B cell (primary cell): ENCODE data around the gene HIRIP3. TPM values are rescaled to one million over a fixed set of nuclear protein-coding genes. Genes with fewer than 3 reads are reported as not detected.
"Not testable (repeated sequence)": the region's sequence is repeated elsewhere in the genome, so short reads cannot be mapped to it uniquely, and the experiment has no call there.

ENCODE experiments used
- ATAC-seq: fragments of 200-7000 bp; cut with Tn5 transposase; one replicate; pipeline ENCODE4 v1.10.0; 2021; ENCODE audit warnings: low read depth, mild to moderate bottlenecking, moderate number of reproducible peaks, moderate library complexity
- CTCF ChIA-PET: fragments of 350-600 bp; sonication (Branson Sonifier 250); formaldehyde crosslinking; loops from one replicate; lab custom pipeline; 2021; ENCODE audit warnings: antibody characterized with exemption, inconsistent platforms; lab: Charles Lee
- POLR2A ChIA-PET: fragments of 350-600 bp; sonication (Branson Sonifier 250); formaldehyde crosslinking; loops from one replicate; lab custom pipeline; 2021; ENCODE audit warnings: antibody characterized with exemption; lab: Charles Lee
- DNase-seq: peaks from one replicate; pipeline ENCODE4 v3.0.0; 2013
- H2AFZ ChIP-seq: 2 replicates; pipeline ENCODE4 v1.6.1; 2012; ENCODE audit warnings: mild to moderate bottlenecking, low read depth, low read length; ENCODE audit not compliant: insufficient read depth, poor library complexity, severe bottlenecking
- H3K27ac ChIP-seq, 2 donors: 1 replicate in 1 of 2; 2 replicates in 1 of 2; pipeline ENCODE4 v1.5.1; 2012 to 2013; ENCODE audit warnings: low read length in 2 of 2, mild to moderate bottlenecking in 2 of 2, moderate library complexity in 1 of 2
- H3K27me3 ChIP-seq, 4 experiments: fragments of 200-600 bp in 1 of 4; sonication (generic) in 1 of 4; replicated peaks in 1 of 4; 1 replicate in 2 of 4; 2 replicates in 2 of 4; pipeline versions ENCODE4 v1.6.1 to v1.7.0; 2013 to 2016; ENCODE audit warnings: low read length in 3 of 4, mild to moderate bottlenecking in 2 of 4, mixed read lengths in 1 of 4, moderate library complexity in 1 of 4; ENCODE audit not compliant: insufficient read depth in 4 of 4, control insufficient read depth in 3 of 4; ENCODE audit errors: control extremely low read depth in 1 of 4
- H3K36me3 ChIP-seq, 2 experiments: replicated peaks in 1 of 2; 1 replicate in 1 of 2; 2 replicates in 1 of 2; pipeline versions ENCODE4 v1.6.1 to v1.7.1; 2013; ENCODE audit warnings: low read length in 1 of 2; ENCODE audit not compliant: insufficient read depth in 2 of 2, control insufficient read depth in 1 of 2; ENCODE audit errors: control extremely low read depth in 1 of 2, extremely low read depth in 1 of 2
- H3K4me1 ChIP-seq, 2 donors: fragments of 200-600 bp in 1 of 2; sonication (generic) in 1 of 2; 1 replicate in 1 of 2; 2 replicates in 1 of 2; pipeline versions ENCODE4 v1.5.1 to v1.6.1; 2013 to 2017; ENCODE audit warnings: low read length in 2 of 2; ENCODE audit not compliant: control insufficient read depth in 2 of 2, insufficient read depth in 2 of 2
- H3K4me2 ChIP-seq: replicated peaks from 2 replicates; pipeline ENCODE3; 2012; ENCODE audit warnings: mild to moderate bottlenecking, low read depth, low read length; ENCODE audit not compliant: poor library complexity, severe bottlenecking
- H3K4me3 ChIP-seq, 5 experiments: fragments of 200-600 bp in 1 of 5; sonication (generic) in 1 of 5; 1 replicate in 3 of 5; 2 replicates in 2 of 5; pipeline versions ENCODE4 v1.5.1 to v1.7.0; 2011 to 2016; ENCODE audit warnings: low read length in 4 of 5, mild to moderate bottlenecking in 4 of 5, low read depth in 2 of 5, control low read depth in 1 of 5, moderate library complexity in 1 of 5; ENCODE audit not compliant: insufficient read depth in 1 of 5; ENCODE audit errors: control extremely low read depth in 1 of 5, extremely low read depth in 1 of 5
- H3K79me2 ChIP-seq: fragments of 200-600 bp; sonication (generic); one replicate; pipeline ENCODE4 v1.6.0; 2016; ENCODE audit warnings: low read length; ENCODE audit not compliant: control insufficient read depth, insufficient read depth
- H3K9ac ChIP-seq: fragments of 200-600 bp; sonication (generic); 2 replicates; pipeline ENCODE4 v1.6.1; 2017; ENCODE audit warnings: mild to moderate bottlenecking, low read length, moderate library complexity
- H3K9me3 ChIP-seq, 3 donors: one replicate each; pipeline versions ENCODE4 v1.6.1 to v1.7.1; 2013; ENCODE audit warnings: low read length in 2 of 3; ENCODE audit not compliant: control insufficient read depth in 2 of 3, insufficient read depth in 1 of 3; ENCODE audit errors: control extremely low read depth in 1 of 3
- H4K20me1 ChIP-seq: 2 replicates; pipeline ENCODE4 v1.6.0; 2012; ENCODE audit warnings: mild to moderate bottlenecking, low read length; ENCODE audit not compliant: insufficient read depth, control insufficient read depth, poor library complexity, severe bottlenecking
- H3K27ac Mint-ChIP-seq: one replicate; pipeline ENCODE4 v1.8.0; 2021; ENCODE audit warnings: mixed read lengths
- H3K27me3 Mint-ChIP-seq: one replicate; pipeline ENCODE4 v1.8.0; 2021; ENCODE audit warnings: mixed read lengths
- H3K4me1 Mint-ChIP-seq: one replicate; pipeline ENCODE4 v1.8.0; 2021; ENCODE audit warnings: mixed read lengths
- H3K4me3 Mint-ChIP-seq: one replicate; pipeline ENCODE4 v1.8.0; 2021; ENCODE audit warnings: mixed read lengths
- H3K9me3 Mint-ChIP-seq: one replicate; pipeline ENCODE4 v1.8.0; 2022; ENCODE audit warnings: mixed read lengths; ENCODE audit not compliant: insufficient read depth
- CTCF ChIP-seq: fragments of 200-600 bp; IDR thresholded peaks from one replicate; pipeline ENCODE4 v1.8.0; 2022; ENCODE audit warnings: antibody characterized with exemption, mild to moderate bottlenecking
- EZH2 ChIP-seq: IDR thresholded peaks from 2 replicates; pipeline ENCODE4 v1.6.1; 2012; ENCODE audit warnings: borderline replicate concordance, low read depth, mild to moderate bottlenecking, moderate library complexity, low read length; ENCODE audit not compliant: insufficient read depth, poor library complexity, severe bottlenecking
- WGBS: methylation state at CpG from one replicate; pipeline ENCODE4 v1.1.5; 2013; ENCODE audit warnings: missing lambda C conversion rate; ENCODE audit not compliant: insufficient coverage; 5-methylcytosine and 5-hydroxymethylcytosine counted together
- intact Hi-C: fragments of 100-400 bp; cut with micrococcal nuclease; formaldehyde crosslinking; loops from one replicate; pipeline ENCODE4 v1.10.0; 2022
- polyA plus RNA-seq: library from polyadenylated mRNA; depleted of rRNA; stranded (reverse); fragments of >200 nt; gene quantifications from 2 replicates; pipeline ENCODE4 v1.2.3, GENCODE V29; 2012
- total RNA-seq, 2 donors: library from RNA; stranded (reverse); fragments of 120-200 nt in 1 of 2; gene quantifications; 1 replicate in 1 of 2; 2 replicates in 1 of 2; pipeline versions ENCODE4 v1.2.3 to v1.2.4, GENCODE V29; 2013 to 2022

Gene HIRIP3
- total and polyA plus RNA-seq, 2 donors (not counting 1 experiment from before 2014, with no cell fraction given): 12.2 to 13.9 TPM

- Histone ChIP-seq H3K9me3 (peaks cover 0 to 3% (median 0%) of the 10 kb centered on the region in 3 donors), H3K27ac (no peak within 1 kb of the TSS), H3K9ac (no peak within 1 kb of the TSS), H3K79me2 (no peaks in the 10 kb centered on the region), H3K4me3 (no peak within 1 kb of the TSS), H3K4me2 (no peak within 1 kb of the TSS), H4K20me1 (no peaks in the 10 kb centered on the region), H3K27me3 (peaks cover 0 to 9% (median 2%) of the 10 kb centered on the region in 4 experiments), H3K4me1 (peaks cover 6 to 11% of the 10 kb centered on the region in 2 donors), H2AFZ (no peak within 1 kb of the TSS), H3K36me3 (no peaks in the 10 kb centered on the region)
- TF ChIP-seq EZH2 (no peak), CTCF (no peak)
- ATAC-seq: no peak
- H3K9me3 Mint-ChIP-seq: no peaks in the 10 kb centered on the region
- 87% methylated on average over 3 of the region's 6 CpGs for WGBS
- intact Hi-C loops: no loop called here
- peaks cover 15% of the 10 kb centered on the region for H3K4me1 Mint-ChIP-seq
- ChIA-PET CTCF (interaction anchor here (1.2 to 1.8 kb wide), 2 partner anchors 9 to 322 kb away, joined by 5 to 6 read pairs; no protein-coding TSS in a partner anchor), POLR2A (no interaction called here)
- peaks cover 18% of the 10 kb centered on the region for H3K27me3 Mint-ChIP-seq
- H3K27ac Mint-ChIP-seq: no peak within 1 kb of the TSS
- DNase-seq: no peak
- H3K4me3 Mint-ChIP-seq: no peak within 1 kb of the TSS
Observed at GRCh38 chr16:30022887-30023286, 27.5 kb upstream of the HIRIP3 start, which contains the start of gene C16orf92. C16orf92 (plus strand) TSS chr16:30023198; CDS start chr16:30023341, 143 bp downstream.

GRCh38 chr16:30018731-30019158 is 23.3 kb upstream of the HIRIP3 start:
- Mint-ChIP-seq H3K27me3 (peaks cover 4% of the 10 kb centered on the region), H3K27ac (no peak overlapping the region), H3K4me3 (no peak overlapping the region), H3K4me1 (peaks cover 15% of the 10 kb centered on the region), H3K9me3 (no peaks in the 10 kb centered on the region)
- Histone ChIP-seq H3K9ac (no peak overlapping the region), H3K4me2 (no peak overlapping the region), H3K9me3 (peaks cover 0 to 3% (median 0%) of the 10 kb centered on the region in 3 donors), H3K4me1 (peaks cover 6 to 11% of the 10 kb centered on the region in 2 donors), H2AFZ (no peak overlapping the region), H3K79me2 (no peaks in the 10 kb centered on the region), H3K27me3 (no peaks in the 10 kb centered on the region), H3K36me3 (no peaks in the 10 kb centered on the region), H3K27ac (no peak overlapping the region), H4K20me1 (no peaks in the 10 kb centered on the region), H3K4me3 (no peak overlapping the region)
- ATAC-seq (no peak), DNase-seq (no peak)
- POLR2A ChIA-PET: interaction anchor here (0.7 kb wide), 1 partner anchor 205 kb away, joined by 3 read pairs; no protein-coding TSS in a partner anchor
- intact Hi-C loops: no loop called here
- CTCF ChIA-PET: interaction anchor here (0.9 to 3.8 kb wide), 5 partner anchors 13 to 327 kb away, joined by 3 to 18 read pairs (median 3); partner anchors contain the start of gene TLCD3B
- TF ChIP-seq EZH2: no peak
- TF ChIP-seq CTCF: no peak
- WGBS: 68% methylated on average over 3 of the region's 4 CpGs

GRCh38 chr16:30017937-30018336 is 22.5 kb upstream of the HIRIP3 start:
- H3K4me1 ChIP-seq: peaks cover 6 to 11% of the 10 kb centered on the region in 2 donors
- H3K27ac ChIP-seq, ATAC-seq, H3K36me3 ChIP-seq, H3K79me2 ChIP-seq, H3K9me3 Mint-ChIP-seq, DNase-seq, H3K9me3 ChIP-seq, H3K27me3 ChIP-seq, intact Hi-C loops, H4K20me1 ChIP-seq, H3K9ac ChIP-seq, H3K4me3 Mint-ChIP-seq, H3K4me2 ChIP-seq, H2AFZ ChIP-seq, H3K27ac Mint-ChIP-seq, H3K27me3 Mint-ChIP-seq, H3K4me3 ChIP-seq: not testable (repeated sequence)
- ChIA-PET POLR2A (interaction anchor here (0.6 kb wide), 1 partner anchor 60 kb away, joined by 4 read pairs; no protein-coding TSS in a partner anchor), CTCF (interaction anchor here (0.9 to 3.8 kb wide), 5 partner anchors 13 to 327 kb away, joined by 3 to 18 read pairs (median 4); partner anchors contain the start of gene TLCD3B)
- H3K4me1 Mint-ChIP-seq: peaks cover 15% of the 10 kb centered on the region
- WGBS: no CpG with 5 or more reads among the region's 4 CpGs
